K562 (cell line): ENCODE measurements around the gene GLIS2. TPM values are rescaled to one million over a fixed set of nuclear protein-coding genes. Genes with fewer than 3 reads are reported as not detected.

Experiments
- ATAC-seq: fragments of 200-7000 bp; cut with Tn5 transposase; 3 replicates; pipeline ENCODE4 v1.9.1; 2020; ENCODE audit warnings: moderate library complexity
- Bru-seq: library from RNA; stranded (reverse); fragments of 400-500 nt; gene quantifications from one replicate; lab custom pipeline; 2021; lab: Mats Ljungman, UMichigan
- BruChase-seq, 2 experiments: library from RNA; stranded (reverse); fragments of 400-500 nt; gene quantifications; one replicate each; lab custom pipeline; 2021; lab: Mats Ljungman, UMichigan
- BruUV-seq: library from RNA; stranded (reverse); fragments of 400-500 nt; replicated peaks from 2 replicates; lab custom pipeline; 2021; lab: Mats Ljungman, UMichigan
- CTCF ChIA-PET: fragments of 300-600 bp; formaldehyde crosslinking; extraction: SDS; loops from one replicate; lab custom pipeline; 2021; ENCODE audit warnings: low intra/inter-chr PET ratio; lab: Yijun Ruan, JAX
- POLR2A ChIA-PET: fragments of 300-600, 350-650 bp; sonication (Branson Sonifier 250); formaldehyde crosslinking; extraction: SDS; loops from one replicate; lab custom pipeline; 2021; ENCODE audit warnings: antibody characterized with exemption, inconsistent platforms; lab: Yijun Ruan, JAX
- DNase-seq, 4 experiments: peaks; one replicate each; pipeline versions ENCODE4 v3.0.0 to v3.0.0-alpha.2; 2011 to 2018; ENCODE audit warnings: low spot score in 3 of 4, mixed read lengths in 3 of 4; ENCODE audit errors: extremely low read depth in 1 of 4
- FAIRE-seq: peaks from 2 replicates; lab custom pipeline; 2011; peaks lifted over from hg19 to GRCh38; lab: Jason Lieb, UNC
- H2AFZ ChIP-seq: 2 replicates; pipeline ENCODE4 v1.6.0; 2011; ENCODE audit warnings: low read depth, low read length, control low read depth, inconsistent platforms
- H3K27ac ChIP-seq: fragments of 200-600 bp; 3 replicates; pipeline ENCODE4 v1.8.0; 2011; ENCODE audit warnings: low read depth, mild to moderate bottlenecking, control low read depth, inconsistent platforms, low read length, moderate library complexity, mixed read lengths; ENCODE audit errors: extremely low read depth
- H3K27me3 ChIP-seq, 2 experiments: fragments of 300-600 bp in 1 of 2; 2 replicates in 1 of 2; 3 replicates in 1 of 2; pipeline versions ENCODE4 v1.6.0 to v1.8.0; 2011; ENCODE audit warnings: inconsistent platforms in 2 of 2, low read length in 2 of 2, mild to moderate bottlenecking in 1 of 2, mixed read lengths in 1 of 2, moderate library complexity in 1 of 2; ENCODE audit not compliant: control insufficient read depth in 2 of 2, insufficient read depth in 2 of 2
- H3K36me3 ChIP-seq: fragments of 300-600 bp; 3 replicates; pipeline ENCODE4 v1.8.0; 2011; ENCODE audit warnings: mild to moderate bottlenecking, low read length, inconsistent platforms; ENCODE audit not compliant: control insufficient read depth, insufficient read depth
- H3K4me1 ChIP-seq, 2 experiments: fragments of 200-600 bp in 1 of 2; replicated peaks in 1 of 2; 2 replicates in 1 of 2; 3 replicates in 1 of 2; pipeline versions ENCODE4 v1.5.1 to v1.8.0; 2011; ENCODE audit warnings: inconsistent platforms in 2 of 2, low read length in 2 of 2, mild to moderate bottlenecking in 1 of 2, mixed read lengths in 1 of 2, moderate library complexity in 1 of 2; ENCODE audit not compliant: control insufficient read depth in 2 of 2, insufficient read depth in 2 of 2
- H3K4me2 ChIP-seq: 2 replicates; pipeline ENCODE4 v1.6.1; 2011; ENCODE audit warnings: low read length, control low read depth, inconsistent platforms, mixed read lengths; ENCODE audit not compliant: insufficient read depth
- H3K4me3 ChIP-seq: fragments of 200-600 bp; sonication (generic), shearing (Covaris generic); 2 replicates; pipeline ENCODE4 v1.5.1; 2016; ENCODE audit warnings: control low read depth, inconsistent platforms
- H3K79me2 ChIP-seq: fragments of 200-600 bp; 3 replicates; pipeline ENCODE4 v1.8.0; 2011; ENCODE audit warnings: low read length, inconsistent platforms; ENCODE audit not compliant: control insufficient read depth, insufficient read depth
- H3K9ac ChIP-seq, 2 experiments: 2 replicates each; pipeline versions ENCODE4 v1.6.0 to v1.6.1; 2011; ENCODE audit warnings: low read depth in 2 of 2, low read length in 2 of 2, control low read depth in 1 of 2, inconsistent platforms in 1 of 2, mild to moderate bottlenecking in 1 of 2, mixed read lengths in 1 of 2; ENCODE audit not compliant: insufficient read depth in 1 of 2
- H3K9me1 ChIP-seq: one replicate; pipeline ENCODE4 v1.6.0; 2011; ENCODE audit warnings: inconsistent platforms, mild to moderate bottlenecking, low read length, moderate library complexity; ENCODE audit not compliant: control insufficient read depth, insufficient read depth
- H3K9me3 ChIP-seq: replicated peaks from 2 replicates; pipeline ENCODE4 v1.5.1; 2011; ENCODE audit warnings: low read depth, low read length, inconsistent platforms; ENCODE audit not compliant: control insufficient read depth, insufficient read depth
- H4K20me1 ChIP-seq: replicated peaks from 2 replicates; pipeline ENCODE4 v1.6.1; 2011; ENCODE audit warnings: low read length, inconsistent platforms, mixed read lengths; ENCODE audit not compliant: control insufficient read depth, insufficient read depth
- BHLHE40 ChIP-seq: IDR thresholded peaks from 2 replicates; pipeline ENCODE4 v1.6.1; 2011; ENCODE audit warnings: low read length, improper control_type of control experiment
- CTBP1 ChIP-seq: fragments of 450-650 bp; IDR thresholded peaks from 2 replicates; pipeline ENCODE4 v1.6.1; 2016; ENCODE audit warnings: borderline replicate concordance
- FIP1L1 ChIP-seq: fragments of 200-400 bp; formaldehyde crosslinking; IDR thresholded peaks from 2 replicates; pipeline ENCODE4 v1.6.1; 2018; ENCODE audit warnings: mild to moderate bottlenecking, low read depth, low read length; ENCODE audit not compliant: poor library complexity, severe bottlenecking
- GABPA ChIP-seq: fragments of 200-800 bp; sonication (Bioruptor generic); conservative IDR thresholded peaks from 2 replicates; pipeline ENCODE4 v1.6.1; 2016; ENCODE audit warnings: low read depth, missing genetic modification characterization, missing compliant biosample characterization
- KDM1A ChIP-seq, 2 experiments: fragments of 450-650 bp; IDR thresholded peaks; 2 replicates each; pipeline ENCODE4 v1.6.1; 2016; ENCODE audit warnings: mild to moderate bottlenecking in 2 of 2
- MAZ ChIP-seq, 2 experiments: fragments of 450-650 bp in 1 of 2; sonication (generic) in 1 of 2; formaldehyde crosslinking; IDR thresholded peaks in 1 of 2; conservative IDR thresholded peaks in 1 of 2; 2 replicates each; pipeline versions ENCODE4 v1.4.0 to v1.5.0; 2020; ENCODE audit warnings: mild to moderate bottlenecking in 1 of 2, missing genetic modification reagents in 1 of 2
- NR2C2 ChIP-seq, 2 experiments: fragments of 200-800 bp in 1 of 2; sonication (Bioruptor generic) in 1 of 2; sonication (generic) in 1 of 2; formaldehyde crosslinking in 1 of 2; IDR thresholded peaks; 2 replicates each; pipeline versions ENCODE4 v1.6.1 to v1.8.0; 2016 to 2022; ENCODE audit warnings: mild to moderate bottlenecking in 1 of 2, missing compliant biosample characterization in 1 of 2, missing genetic modification characterization in 1 of 2, missing genetic modification reagents in 1 of 2
- PHF21A ChIP-seq: fragments of 450-650 bp; IDR thresholded peaks from 2 replicates; pipeline ENCODE4 v1.6.1; 2017; ENCODE audit warnings: low read depth, borderline replicate concordance
- SMAD4 ChIP-seq: fragments of 250-450 bp; sonication (Bioruptor Pico); conservative IDR thresholded peaks from 2 replicates; pipeline ENCODE4 v1.8.0; 2021; ENCODE audit warnings: inconsistent platforms, mild to moderate bottlenecking, moderate library complexity
- VEZF1 ChIP-seq: fragments of 200-800 bp; sonication (Bioruptor generic); IDR thresholded peaks from 2 replicates; pipeline ENCODE4 v1.6.1; 2017; ENCODE audit warnings: missing genetic modification characterization, missing compliant biosample characterization
- ZBTB7A ChIP-seq: IDR thresholded peaks from 2 replicates; pipeline ENCODE4 v1.6.1; 2011; ENCODE audit warnings: low read depth, mild to moderate bottlenecking, low read length, moderate library complexity, borderline replicate concordance; ENCODE audit not compliant: control insufficient read depth
- ZNF121 ChIP-seq: sonication (generic); formaldehyde crosslinking; conservative IDR thresholded peaks from 2 replicates; pipeline ENCODE4 v1.8.0; 2022; ENCODE audit warnings: missing genetic modification reagents
- ZNF263 ChIP-seq: sonication (generic); formaldehyde crosslinking; IDR thresholded peaks from 2 replicates; pipeline ENCODE4 v1.8.0; 2022; ENCODE audit warnings: mild to moderate bottlenecking, missing genetic modification reagents, borderline replicate concordance
- WGBS: fragments of 100-300 bp; shearing (Covaris generic); methylation state at CpG from one replicate; pipeline ENCODE4 v1.1.6; 2016; ENCODE audit warnings: low coverage, mixed read lengths; ENCODE audit not compliant: insufficient coverage; ENCODE audit errors: missing lambda C conversion rate; 5-methylcytosine and 5-hydroxymethylcytosine counted together
- in situ Hi-C: fragments of 300-500 bp; cut with MboI; formaldehyde crosslinking; loops from 4 replicates; pipeline ENCODE4 v1.15.0; 2018; ENCODE audit warnings: inconsistent platforms, mixed read lengths
- intact Hi-C: fragments of 100-400 bp; cut with micrococcal nuclease; formaldehyde crosslinking; loops from 2 replicates; pipeline ENCODE4 v1.14.2; 2022
- long read RNA-seq, 3 experiments: library from polyadenylated mRNA in 2 of 3; library from RNA in 1 of 3; unstranded in 2 of 3; stranded (forward) in 1 of 3; transcript quantifications; one replicate each; pipeline ENCODE4 v2.0.0, GENCODE V29; 2019 to 2022
- polyA minus RNA-seq, 3 experiments: library from RNA; depleted of rRNA, polyadenylated mRNA; stranded (reverse); fragments of >200 nt; gene quantifications; 2 replicates each; pipeline ENCODE4 v1.2.3, GENCODE V29; 2011
- polyA plus RNA-seq, 8 experiments: library from polyadenylated mRNA; depleted of rRNA in 4 of 8; stranded (reverse) in 5 of 8; unstranded in 3 of 8; fragments of >200 nt; fragmentation: Nextera tagmentation in 2 of 8; fragmentation: Illumina TruSeq in 1 of 8; extraction: Ambion mirVana in 2 of 8; extraction: Trizol in 1 of 8; gene quantifications; 2 replicates each; pipeline versions ENCODE4 v1.2.1 to v1.2.3, GENCODE V29; 2011 to 2014; ENCODE audit warnings: inconsistent platforms in 1 of 8, missing spikeins in 1 of 8
- total RNA-seq, 7 experiments: library from RNA; depleted of rRNA in 6 of 7; stranded (reverse); fragments of >200 nt in 6 of 7; fragmentation: Illumina TruSeq in 2 of 7; extraction: Trizol in 2 of 7; gene quantifications; 2 replicates each; pipeline versions ENCODE4 v1.2.1 to v1.2.3, GENCODE V29; 2011 to 2021; ENCODE audit warnings: low replicate concordance in 1 of 7

Gene GLIS2
- total RNA-seq (2011; cell fraction: chromatin; rRNA removed; ENCODE audit: low replicate concordance), result 2.1 and 6.1 TPM in 2 replicates
- total RNA-seq (2011; cell fraction: nucleolus; rRNA removed), result 3.8 and 4.2 TPM in 2 replicates
- total RNA-seq (2011; cell fraction: nucleoplasm; rRNA removed), result 2.9 and 3.6 TPM in 2 replicates
- 0.91 and 1.4 TPM in 2 replicates for total RNA-seq (2014; rRNA removed)
- 0.10 and 0.11 TPM in 2 replicates for total RNA-seq (2014; rRNA removed; fragmentation: Illumina TruSeq; extraction: Trizol)
- 0.33 and 0.68 TPM in 2 replicates for total RNA-seq (2015; rRNA removed; fragmentation: Illumina TruSeq; extraction: Trizol)
- 7.6 and 9.0 TPM in 2 replicates for total RNA-seq (2021)
- 0.57 and 1.0 TPM in 2 replicates for polyA plus RNA-seq (2011; rRNA removed)
- polyA plus RNA-seq (2011; cell fraction: cytosol; rRNA removed), result 1.0 and 2.2 TPM in 2 replicates
- polyA plus RNA-seq (2011; cell fraction: nucleus; rRNA removed), result 2.8 and 4.9 TPM in 2 replicates
- polyA plus RNA-seq (2012), result 6.8 and 7.9 TPM in 2 replicates
- polyA plus RNA-seq (2014; fragmentation: Illumina TruSeq; extraction: Trizol), result 2.2 and 5.8 TPM in 2 replicates
- under 1 TPM; 0.10 to 0.25 TPM for polyA plus RNA-seq (2014; fragmentation: Nextera tagmentation; extraction: Ambion mirVana)
- 2.3 and 2.9 TPM in 2 replicates for polyA plus RNA-seq (2014; rRNA removed)
- 0.27 and 0.32 TPM in 2 replicates for polyA minus RNA-seq (2011; rRNA and poly(A)+ RNA removed)
- polyA minus RNA-seq (2011; cell fraction: cytosol; rRNA and poly(A)+ RNA removed), result 3.3 and 4.6 TPM in 2 replicates
- polyA minus RNA-seq (2011; cell fraction: nucleus; rRNA and poly(A)+ RNA removed), result 1.00 and 1.1 TPM in 2 replicates
- percentile 52 among the genes with signal in this experiment for Bru-seq, nascent RNA
- BruChase-seq, experiment 1, labeled RNA remaining after a 2-hour chase, result percentile 45 among the genes with signal in this experiment
- BruChase-seq, experiment 2, labeled RNA remaining after a 6-hour chase, result percentile 48 among the genes with signal in this experiment
- long read RNA-seq, experiment 1, partial matches to known transcripts, result 42 of 43 reads
- long read RNA-seq, experiment 1, other reads (novel, unspliced or antisense), result 1 of 43 reads
- long read RNA-seq, experiment 2, partial matches to known transcripts, result 10 of 13 reads
- long read RNA-seq, experiment 2, other reads (novel, unspliced or antisense), result 3 of 13 reads
- long read RNA-seq, experiment 3, partial matches to known transcripts, result 0 of 1 reads
- long read RNA-seq, experiment 3, other reads (novel, unspliced or antisense), result 1 of 1 reads

GRCh38 chr16:4315186-4316107 lies at the start of gene GLIS2:
GLIS2 (plus strand) TSS chr16:4316067; CDS start chr16:4332281, 16,214 bp downstream.
- Histone ChIP-seq H3K4me3 (peak within 1 kb of the TSS; percentile 54), H2AFZ (peak within 1 kb of the TSS; percentile 87), H3K27ac (peak within 1 kb of the TSS; percentile 56; the same call in 1 of the 3 replicates), H3K9me1 (no peaks in the 10 kb centered on the region), H3K9me3 (no peaks in the 10 kb centered on the region), H3K4me1 (peaks cover 3 to 56% of the 10 kb centered on the region in 2 experiments; a peak in 3 of 5 replicates), H3K4me2 (peak within 1 kb of the TSS; percentile 68), H3K36me3 (no peaks in the 10 kb centered on the region), H4K20me1 (no peaks in the 10 kb centered on the region; the same call in 1 of the 2 replicates), H3K27me3 (no peaks in the 10 kb centered on the region), H3K79me2 (peaks cover 19% of the 10 kb centered on the region), H3K9ac (peak within 1 kb of the TSS; percentile 47 to 91; a peak in 3 of 4 replicates)
- ATAC-seq (peak; percentile 78), DNase-seq (peak; percentile 79 to 91 (median 86)), FAIRE-seq (no peak)
- no TSS peak for BruUV-seq
- in situ Hi-C loops, result no loop called here
- ChIA-PET CTCF (no interaction called here), POLR2A (interaction anchor here (0.6 to 1.2 kb wide), 4 partner anchors 8 to 44 kb away, joined by 3 to 4 read pairs (median 3); no protein-coding TSS in a partner anchor)
- 3% methylated on average over 6 of the region's 115 CpGs for WGBS
- intact Hi-C loops, result no loop called here
- peak; percentile 29 for TF ChIP-seq FIP1L1
- TF ChIP-seq NR2C2 (CRISPR knock-in tag; IDR thresholded peaks at IDR 0.05), result no peak
- TF ChIP-seq NR2C2 (tag; IDR thresholded peaks at IDR 0.05), result 0 out of 2 replicates have a peak, but pooled peaks have one; percentile 10
- peak; percentile 60 to 86 for TF ChIP-seq MAZ (CRISPR knock-in tag; conservative IDR thresholded peaks at IDR 0.05 in 1 of 2, IDR thresholded peaks at IDR 0.05 in 1 of 2)
- peak; percentile 73; the same call in 1 of the 2 replicates for TF ChIP-seq ZBTB7A
- no peak for TF ChIP-seq ZNF121 (CRISPR knock-in tag)
- 0 out of 2 replicates have a peak, but pooled peaks have one; percentile 44 for TF ChIP-seq SMAD4 (CRISPR knock-in tag)
- peak; percentile 78; the same call in 1 of the 2 replicates for TF ChIP-seq PHF21A
- no peak for TF ChIP-seq BHLHE40
- peak; percentile 53 to 72 for TF ChIP-seq KDM1A (IDR thresholded peaks at IDR 0.05)
- TF ChIP-seq VEZF1, result peak; percentile 97
- TF ChIP-seq CTBP1, result peak; percentile 26; the same call in 1 of the 2 replicates
- TF ChIP-seq ZNF263 (CRISPR knock-in tag), result peak; percentile 96
- 0 out of 2 replicates have a peak, but pooled peaks have one; percentile 23 for TF ChIP-seq GABPA (tag)
